G401 (cell line): Measurements from ENCODE around the gene MTA3. TPM values are rescaled to one million over a fixed set of nuclear protein-coding genes. Genes with fewer than 3 reads are reported as not detected.

Experiments
- DNase-seq: peaks from one replicate; pipeline ENCODE4 v3.0.0-alpha.2; 2015; ENCODE audit warnings: low spot score
- in situ Hi-C: cut with HindIII; loops from 2 replicates; pipeline ENCODE4 v1.10.0; 2016; ENCODE audit warnings: low sequenced_read_pairs, mixed read lengths
- total RNA-seq: library from RNA; depleted of rRNA; stranded (reverse); fragments of >200 nt; shearing (Covaris generic); gene quantifications from 2 replicates; pipeline ENCODE4 v1.2.3, GENCODE V29; 2014

The MTA3 gene
- total RNA-seq, 1 experiment from 2014 or later: 61.2 TPM

DNA sequence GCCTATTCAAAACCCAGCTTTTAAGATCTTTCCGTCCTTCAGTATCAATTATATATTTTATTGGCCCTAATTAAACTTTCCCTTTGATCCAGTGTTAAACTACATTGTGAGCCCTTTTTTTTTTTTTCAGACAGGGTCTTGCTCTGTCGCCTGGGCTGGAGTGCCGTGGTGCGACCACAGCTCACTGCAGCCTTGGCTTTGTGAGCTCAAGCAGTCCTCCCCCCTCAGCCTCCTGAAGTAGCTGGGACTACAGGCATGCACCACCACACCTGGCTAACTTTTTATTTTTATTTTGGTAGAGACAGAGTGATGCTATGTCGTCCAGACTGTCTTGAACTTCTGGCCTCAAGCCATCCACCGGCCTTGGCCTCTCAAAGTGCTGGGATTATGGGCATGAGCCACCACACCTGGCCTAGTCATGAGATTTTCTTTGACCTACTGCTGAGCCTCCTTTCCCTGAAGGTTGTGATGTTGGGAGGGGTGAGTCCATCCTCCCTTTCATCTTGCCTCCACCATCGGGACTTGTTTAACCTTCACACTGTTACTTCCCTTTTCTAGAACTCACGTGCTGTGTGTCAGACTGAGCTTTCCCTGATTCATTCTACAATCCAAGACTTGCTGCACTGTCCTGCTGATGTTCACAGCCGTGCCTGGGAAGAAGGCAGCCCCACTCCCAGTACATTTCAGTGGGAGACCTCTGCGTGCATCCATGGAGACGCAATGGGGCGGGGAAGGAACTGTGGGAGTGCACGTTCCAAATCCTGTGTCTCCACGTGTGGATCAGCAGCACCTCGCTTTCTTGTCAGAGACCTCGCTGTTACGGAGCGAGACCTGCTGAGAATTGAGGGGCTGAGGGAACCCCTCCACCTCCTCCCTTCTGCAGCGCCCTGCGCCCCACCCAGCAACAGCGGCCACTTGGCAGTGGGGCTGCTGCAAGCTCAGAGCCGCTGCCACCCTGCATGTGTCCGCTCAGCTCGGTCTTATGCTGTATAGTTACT is 184.7 kb downstream of the MTA3 start:
- in situ Hi-C loops: loop anchor here (10.0 kb wide), 1 partner anchor 188 kb away; the partner anchor contains the start of gene MTA3
- no peak for DNase-seq

DNA sequence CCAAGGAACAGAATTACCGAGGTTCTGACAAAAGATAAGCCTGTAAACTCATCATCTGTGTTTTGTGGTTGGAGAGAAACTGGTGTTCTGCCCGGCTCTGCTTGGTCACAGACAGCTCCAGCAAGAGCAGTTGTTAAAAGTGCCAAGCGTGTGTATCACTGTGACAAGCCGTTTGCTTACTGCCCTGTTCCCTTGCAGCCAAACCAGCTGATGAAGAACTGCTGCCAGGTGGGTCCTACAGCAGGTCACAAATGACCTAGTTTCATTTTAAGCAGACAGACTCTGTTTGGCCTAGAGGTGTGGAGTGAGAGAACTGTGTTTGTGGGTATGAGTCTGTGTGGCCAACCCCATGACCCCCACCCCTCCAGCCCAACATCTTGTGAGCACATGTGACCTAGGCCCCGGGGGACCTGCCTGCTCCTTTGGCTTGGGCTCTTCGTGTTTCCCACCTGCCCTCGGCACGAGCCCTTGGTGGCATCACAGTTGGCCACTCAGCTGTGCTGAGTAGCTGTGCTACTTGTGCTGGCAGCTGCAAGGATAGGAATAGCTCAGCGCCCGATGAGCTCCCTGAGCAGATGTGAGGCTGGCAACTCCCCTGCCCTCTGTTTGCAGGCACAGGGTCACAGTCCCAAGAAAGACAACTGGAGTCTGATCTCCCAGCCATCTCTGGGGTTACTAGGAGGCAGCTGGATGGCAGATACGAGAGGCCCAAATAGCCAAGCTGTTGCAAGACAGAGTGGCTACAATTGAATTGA is 185.8 kb downstream of the MTA3 start:
- in situ Hi-C loops: loop anchor here (10.0 kb wide), 1 partner anchor 189 kb away; the partner anchor contains the start of gene MTA3
- DNase-seq: peak; percentile 82

DNA sequence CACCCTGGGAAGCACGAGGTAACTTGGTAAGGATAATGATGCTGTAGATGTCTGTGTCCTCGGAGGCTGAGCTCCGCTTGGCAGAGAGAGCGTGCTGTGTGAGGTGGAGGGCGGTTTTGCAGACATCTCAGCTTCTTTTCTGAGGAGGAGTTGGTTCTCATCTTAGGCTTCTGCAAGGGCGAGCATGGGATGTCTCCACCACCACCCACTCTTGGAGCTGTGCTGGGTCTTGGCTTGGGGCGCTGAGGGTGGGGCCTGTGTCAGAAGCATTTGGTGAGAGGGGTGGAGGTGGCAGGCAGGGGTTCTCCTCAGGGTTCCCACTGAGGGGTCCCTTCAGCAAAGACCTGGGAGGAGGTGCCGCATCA is 186.3 kb downstream of the MTA3 start:
- in situ Hi-C loops: loop anchor here (10.0 kb wide), 1 partner anchor 190 kb away; the partner anchor contains the start of gene MTA3
- no peak for DNase-seq

DNA sequence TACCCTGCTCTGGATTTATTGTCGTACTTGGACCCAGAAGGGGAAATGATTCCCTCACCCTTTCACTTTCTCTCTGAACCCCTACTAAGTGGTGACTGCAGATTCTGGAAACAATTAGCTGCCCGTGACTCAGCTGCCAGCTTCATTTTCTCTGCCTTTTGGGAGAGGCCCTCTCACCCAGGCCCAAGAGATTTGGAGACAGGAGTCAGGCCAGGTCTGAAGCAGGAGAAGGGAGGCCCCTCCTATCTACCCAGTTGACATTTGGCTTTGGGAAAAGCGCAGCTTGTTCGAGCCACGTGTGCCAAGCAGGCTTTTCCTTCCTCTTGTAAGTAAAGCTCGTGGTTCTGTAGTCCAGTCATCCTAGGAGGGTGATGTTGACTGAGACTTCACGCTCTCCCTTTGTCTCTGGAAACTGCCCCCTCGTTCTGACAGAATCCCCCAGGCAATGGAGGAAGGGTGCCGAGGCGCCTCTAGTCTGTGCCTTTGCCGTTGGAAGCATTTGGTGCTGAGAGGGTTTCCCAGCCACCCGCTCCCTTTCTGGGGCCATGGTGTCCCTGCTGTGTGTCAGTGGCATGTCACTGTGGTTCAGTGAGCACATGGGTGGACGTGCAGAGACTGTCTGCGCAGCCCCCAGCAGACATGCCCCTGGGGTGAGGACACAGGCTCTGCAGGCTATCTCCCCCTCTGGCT is 186.9 kb downstream of the MTA3 start:
- in situ Hi-C loops: loop anchor here (10.0 kb wide), 1 partner anchor 191 kb away; the partner anchor contains the start of gene MTA3
- DNase-seq: no peak

DNA sequence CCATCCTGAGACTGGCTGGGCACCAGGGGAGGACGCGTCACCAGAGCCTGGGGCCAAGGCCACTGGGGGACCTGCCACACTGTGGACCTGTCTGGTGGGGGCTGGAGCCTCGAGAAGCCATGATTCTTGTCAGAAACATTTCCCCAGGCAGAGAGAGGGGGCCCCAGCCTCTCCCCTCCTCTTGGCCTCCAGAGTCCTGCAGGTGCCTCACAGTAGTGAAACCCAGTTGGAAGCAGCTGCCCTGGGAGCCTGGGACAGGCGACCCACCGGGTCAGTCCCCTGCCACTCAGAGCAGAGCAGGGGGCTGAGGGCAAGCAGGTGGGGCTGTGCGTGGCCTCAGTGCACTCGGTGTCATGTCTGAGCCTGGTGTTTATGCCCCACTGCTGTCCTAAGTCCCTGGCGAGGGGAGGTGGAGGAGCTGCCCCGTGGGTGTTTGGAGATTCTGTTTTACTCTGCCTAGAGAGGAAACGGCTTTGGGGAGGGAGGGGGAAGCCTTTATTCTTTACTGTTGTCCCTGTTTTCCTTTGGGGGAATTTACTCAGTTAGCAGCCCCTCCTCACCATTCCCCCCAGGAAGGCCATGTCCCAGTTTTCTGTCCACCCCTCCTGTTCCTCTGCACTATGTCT is 187.8 kb downstream of the MTA3 start:
- in situ Hi-C loops: loop anchor here (10.0 kb wide), 1 partner anchor 191 kb away; the partner anchor contains the start of gene MTA3
- no peak for DNase-seq

DNA sequence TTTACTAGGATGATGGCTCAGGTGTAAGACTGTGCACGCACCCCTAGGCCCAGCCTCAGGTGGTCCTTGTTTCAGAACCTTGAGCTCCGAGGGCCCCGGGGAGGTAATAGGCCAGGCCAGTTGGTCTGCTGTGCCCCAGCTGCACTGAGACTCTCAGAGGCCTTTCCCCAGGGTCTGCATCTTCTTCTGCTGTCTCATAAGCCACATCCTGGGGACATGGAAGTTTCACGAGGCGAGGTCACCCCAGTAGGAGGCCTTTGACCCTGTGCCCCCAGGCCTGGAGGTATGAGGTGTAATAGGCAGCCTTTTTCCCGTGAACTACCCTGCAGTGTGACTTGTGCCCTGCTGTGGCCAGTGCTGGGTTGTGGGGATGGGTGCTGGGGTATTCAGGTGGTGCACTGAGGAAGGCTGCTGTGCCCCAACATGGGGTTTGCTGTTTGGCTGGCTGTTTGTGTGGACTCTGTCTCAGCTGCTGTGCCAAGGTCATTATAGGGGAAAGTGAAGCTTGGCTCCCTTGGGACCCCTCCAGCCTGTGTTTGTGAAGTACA is 188.6 kb downstream of the MTA3 start:
- no peak for DNase-seq
- in situ Hi-C loops: loop anchor here (10.0 kb wide), 1 partner anchor 192 kb away; the partner anchor contains the start of gene MTA3

DNA sequence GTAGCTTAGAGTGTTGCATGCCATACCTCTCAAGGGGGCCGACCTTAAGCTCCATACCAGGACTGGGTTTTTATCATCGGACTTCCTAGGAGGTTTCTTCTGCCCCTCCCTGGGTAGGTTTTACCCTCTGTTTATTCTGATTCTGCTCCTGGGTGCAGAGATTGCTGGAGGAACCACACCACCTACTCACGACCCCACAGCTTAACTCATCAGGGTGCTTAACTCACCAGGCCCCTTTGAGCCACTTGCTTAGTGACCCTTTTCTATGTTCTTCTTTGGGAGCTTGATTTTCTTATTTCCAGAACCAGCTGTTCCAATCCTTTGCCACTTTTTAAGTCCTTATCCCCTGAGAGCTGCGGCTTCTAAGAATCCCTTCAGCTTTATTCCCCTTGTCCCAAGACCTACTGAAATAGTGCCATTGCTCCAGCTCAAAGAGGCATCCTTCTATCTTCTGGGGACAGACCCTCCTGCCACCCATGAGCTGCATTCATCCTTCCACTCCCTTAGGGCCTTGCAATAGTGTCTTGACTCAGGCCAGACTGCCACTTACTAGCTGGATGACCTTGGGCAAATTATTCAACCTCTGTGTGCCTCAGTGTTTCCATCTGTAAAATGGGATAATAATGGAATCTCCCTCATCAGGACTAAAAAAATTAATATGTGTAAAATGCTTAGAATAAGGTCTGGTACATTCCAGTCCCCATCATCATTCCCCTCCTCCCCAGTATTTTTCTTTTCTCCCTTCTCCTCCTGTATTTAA is 189.7 kb downstream of the MTA3 start:
- in situ Hi-C loops: loop anchor here (10.0 kb wide), 1 partner anchor 193 kb away; the partner anchor contains the start of gene MTA3

DNA sequence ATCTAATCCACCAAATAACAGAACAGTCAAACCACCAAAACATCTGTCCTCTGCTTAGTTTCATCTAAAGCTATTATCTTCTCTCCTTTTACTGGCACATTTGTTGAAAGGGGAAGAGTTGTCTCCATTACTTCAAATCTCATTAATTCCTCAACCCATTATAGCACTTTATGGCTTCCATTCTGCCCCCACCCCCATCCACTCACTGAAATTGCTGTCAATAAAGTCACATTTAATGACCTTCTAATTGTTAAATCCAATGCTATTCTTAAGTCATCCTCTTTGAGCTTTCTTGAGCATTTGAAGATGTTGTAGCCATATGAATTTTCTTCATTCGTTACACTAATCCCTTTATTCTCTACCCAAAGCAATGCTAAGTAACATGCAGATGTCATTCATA is 190.3 kb downstream of the MTA3 start:
- no peak for DNase-seq
- in situ Hi-C loops: loop anchor here (10.0 kb wide), 1 partner anchor 194 kb away; the partner anchor contains the start of gene MTA3

More for the DNA sequence above, 189.7 kb downstream of the MTA3 start:
- DNase-seq: no peak

DNA sequence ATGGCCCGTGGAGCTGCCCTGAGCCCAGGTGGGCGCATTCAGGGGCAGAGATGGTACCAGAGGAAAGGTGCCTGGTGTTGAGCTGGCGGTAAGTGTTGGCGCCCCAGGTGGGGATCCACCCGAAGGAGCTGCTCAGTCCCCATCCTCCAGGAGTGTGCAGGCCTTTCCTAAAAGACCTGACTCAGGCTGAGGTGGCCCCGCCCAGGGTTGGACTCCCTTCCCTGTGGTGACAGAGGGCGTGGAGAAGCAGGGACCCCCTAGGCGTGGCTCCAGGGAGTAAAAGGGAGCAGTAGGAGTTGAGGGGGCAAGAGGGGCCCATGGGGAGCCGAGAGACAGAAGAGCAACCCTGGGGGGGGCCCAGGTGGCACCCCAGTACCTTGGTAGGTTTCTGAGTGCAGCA is 193.1 kb downstream of the MTA3 start:
- no peak for DNase-seq
- in situ Hi-C loops: no loop called here

DNA sequence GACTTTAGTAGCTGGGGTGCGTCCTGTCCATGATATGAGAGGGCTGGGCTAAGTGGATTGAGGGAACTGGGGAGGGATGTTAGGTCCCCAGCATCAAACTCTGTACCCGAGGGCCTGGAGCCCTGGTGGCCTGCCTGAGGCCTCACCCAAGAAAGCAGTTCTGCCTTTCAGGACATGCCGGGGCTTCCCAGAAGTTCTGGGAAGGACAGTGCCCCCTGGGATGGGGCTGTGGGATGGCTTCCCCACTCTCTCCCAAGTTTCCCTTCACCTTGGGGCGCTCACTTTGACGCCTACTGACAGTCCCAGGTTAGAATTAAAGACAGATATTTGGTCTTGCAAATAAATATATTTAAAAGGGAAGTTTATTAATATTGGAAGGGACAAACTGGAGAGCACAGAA is 193.7 kb downstream of the MTA3 start:
- no peak for DNase-seq

DNA sequence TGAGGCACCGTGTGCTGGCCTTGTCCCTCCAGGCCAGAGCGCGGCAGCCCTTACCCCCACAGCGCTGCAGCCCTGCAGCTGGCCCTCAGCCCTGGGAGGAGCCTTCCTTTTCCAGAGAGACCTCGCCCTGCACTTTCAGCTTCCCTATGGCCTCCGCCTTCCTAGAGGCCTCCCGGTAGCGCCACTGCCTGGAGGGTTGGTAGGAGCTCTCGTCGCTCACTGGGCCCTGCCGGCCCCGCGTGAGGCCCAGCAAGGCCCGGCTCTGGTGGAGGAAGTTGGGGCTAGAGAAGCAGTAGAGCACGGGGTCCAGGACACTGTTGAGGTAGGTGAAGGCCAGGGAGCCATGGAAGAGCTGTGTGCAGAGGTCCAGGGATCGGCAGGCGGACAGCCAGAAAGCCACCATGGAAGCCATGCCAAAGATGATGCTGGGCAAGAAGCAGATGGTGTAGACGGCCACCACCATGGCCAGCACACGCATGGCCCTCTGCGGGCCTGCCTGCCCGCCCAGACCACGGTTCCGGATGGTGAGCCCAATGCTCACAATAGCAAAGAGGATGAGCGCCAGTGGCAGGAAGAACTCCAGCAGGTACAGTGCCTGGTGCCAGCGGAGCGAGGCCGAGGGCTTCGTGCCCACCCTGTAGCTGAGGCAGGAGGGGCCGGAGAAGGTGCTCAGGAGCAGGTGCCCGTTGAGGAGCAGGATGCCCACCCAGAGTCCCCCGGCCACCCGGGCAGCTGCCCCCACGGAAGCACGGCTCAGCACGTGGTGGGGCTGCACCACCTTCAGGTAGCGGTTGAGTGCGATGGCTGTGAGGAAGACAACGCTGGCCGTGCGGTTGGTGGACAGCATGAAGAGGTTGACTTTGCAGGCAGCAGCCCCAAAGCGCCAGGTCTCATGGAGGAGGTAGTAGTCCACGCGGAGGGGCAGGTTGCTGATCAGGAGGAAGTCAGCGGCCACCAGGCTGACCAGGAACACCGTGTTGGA is 194.7 kb downstream of the MTA3 start:
- in situ Hi-C loops: no loop called here
- no peak for DNase-seq

More for the DNA sequence above, 193.7 kb downstream of the MTA3 start:
- in situ Hi-C loops: no loop called here

DNA sequence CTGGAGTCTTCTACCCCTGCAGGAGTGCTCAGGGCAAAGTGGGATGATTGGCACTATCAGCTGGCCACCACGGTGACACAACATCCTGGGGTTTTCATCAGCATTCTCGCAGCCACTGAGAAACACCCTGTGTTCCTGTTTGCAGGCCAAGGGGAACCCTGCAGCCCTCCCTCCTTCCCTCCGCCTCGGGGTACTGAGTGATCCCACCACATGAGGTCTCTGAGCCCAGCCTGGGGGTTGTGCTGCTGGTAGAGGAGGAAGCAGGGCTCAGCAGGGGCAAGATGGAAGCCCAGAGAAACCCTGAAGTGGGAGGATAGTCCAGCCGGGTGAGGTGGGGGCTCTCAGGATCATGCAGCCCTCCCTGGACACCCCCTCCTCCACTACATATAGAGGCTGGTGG is 195.7 kb downstream of the MTA3 start, which contains the start of gene OXER1:
TSS of gene OXER1 (minus strand) at position 40 of the 400 bp plus-strand sequence. CDS start 73 bp downstream, outside the sequence.
- no peak for DNase-seq
- in situ Hi-C loops: no loop called here

DNA sequence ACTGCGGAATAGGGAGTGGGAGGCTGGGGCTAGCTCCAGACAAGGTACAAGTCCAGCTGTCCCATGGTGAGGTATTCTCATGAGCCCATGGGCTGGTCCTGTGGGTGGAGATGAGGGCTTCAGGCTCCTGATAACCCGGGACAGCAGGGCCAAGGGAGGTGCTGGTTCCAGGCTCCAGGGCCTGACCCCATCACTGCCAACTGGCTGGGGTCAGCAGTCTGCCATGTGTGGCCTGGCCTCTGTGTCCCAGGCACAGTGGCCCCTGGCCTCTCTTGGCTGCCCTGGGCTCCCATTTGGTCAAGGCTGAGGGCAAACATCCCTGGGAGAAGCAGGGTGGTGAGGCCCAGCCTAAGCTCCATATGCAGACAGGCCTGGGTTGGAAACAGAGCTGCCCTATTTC is 196.5 kb downstream of the MTA3 start:
- no peak for DNase-seq
- in situ Hi-C loops: no loop called here

DNA sequence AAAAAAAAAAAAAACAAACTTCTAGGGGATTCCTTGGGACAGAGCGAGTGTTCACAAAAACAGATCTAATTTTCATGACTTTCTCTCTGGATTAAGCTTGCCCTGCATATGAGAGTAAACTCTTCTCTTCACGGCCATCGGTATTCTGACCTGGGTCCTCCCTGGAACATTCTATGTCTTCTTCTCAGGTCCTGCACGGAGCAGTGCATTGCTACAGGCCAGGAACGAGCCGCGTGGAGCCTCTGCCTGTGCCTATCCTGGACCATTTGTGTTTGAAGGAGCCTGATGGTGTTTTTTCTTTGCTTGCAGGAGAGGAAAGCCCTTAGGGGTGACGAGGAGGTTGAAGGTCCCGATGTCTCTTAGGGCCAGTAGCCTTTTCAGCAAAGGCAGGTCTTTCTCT is 197.3 kb downstream of the MTA3 start:
- in situ Hi-C loops: no loop called here
- no peak for DNase-seq

DNA sequence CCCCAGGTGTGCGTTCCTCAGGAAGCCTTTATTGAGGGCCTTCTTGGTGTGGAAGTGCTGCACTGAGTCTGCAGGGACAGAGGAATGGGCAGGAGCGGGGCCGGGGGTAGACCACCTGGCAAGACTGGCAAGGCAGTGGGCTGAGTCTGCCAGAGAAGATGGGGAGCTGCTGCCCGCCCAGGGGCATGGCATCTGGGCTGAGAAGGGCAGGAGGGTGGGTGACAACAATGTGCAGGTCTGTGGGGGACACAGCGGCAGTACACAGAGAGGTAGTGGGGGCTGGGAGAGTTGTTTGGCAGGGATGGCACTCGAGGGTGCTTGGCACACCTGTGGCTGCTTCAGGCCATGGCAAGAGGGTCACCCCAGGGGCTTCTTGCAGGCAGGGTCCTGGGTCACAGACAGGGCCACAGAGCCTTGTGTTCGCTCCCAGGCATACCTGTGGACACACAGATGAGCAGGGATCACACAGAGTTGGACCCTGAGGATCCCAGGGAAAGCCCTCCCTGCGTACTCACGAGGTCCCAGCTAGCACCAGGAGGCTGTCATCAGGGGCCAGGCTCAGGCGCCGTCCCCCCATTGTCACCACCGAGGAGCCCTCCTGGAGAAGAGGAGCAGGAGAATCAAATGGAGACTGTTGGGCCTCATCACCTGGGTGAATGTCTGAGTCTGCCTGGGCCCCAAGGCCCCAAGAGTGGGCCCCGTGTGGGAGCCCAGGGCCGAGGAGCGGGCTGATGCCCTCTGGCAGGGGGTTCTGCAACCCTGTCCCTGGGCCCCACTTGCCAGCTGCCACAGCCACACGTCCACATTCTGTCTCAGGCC is 198.9 kb downstream of the MTA3 start:
- DNase-seq: no peak
- in situ Hi-C loops: no loop called here
